GM18526 (cell line): Measurements from ENCODE around the gene ECT2.

Source experiments
- POLR2A ChIP-seq: IDR thresholded peaks from 3 replicates; pipeline ENCODE4 v1.6.1; 2011; ENCODE audit not compliant: insufficient read length; ENCODE audit errors: extremely low read depth

Gene ECT2

GRCh38 chr3:172869368-172869771, 118.8 kb downstream of the ECT2 start:
- TF ChIP-seq POLR2A, result no peak

- no peak for TF ChIP-seq POLR2A
These were observed 119.4 kb downstream of the ECT2 start for GRCh38 chr3:172869784-172870518.
